Panc1 (cell line): ENCODE results near the gene ZNF273. TPM values are rescaled to one million over a fixed set of nuclear protein-coding genes. Genes with fewer than 3 reads are reported as not detected.

Experiments used
- ATAC-seq: fragments of 200-7000 bp; cut with Tn5 transposase; 2 replicates; pipeline ENCODE4 v1.9.1; 2020; ENCODE audit warnings: mild to moderate bottlenecking, moderate library complexity
- BruUV-seq: library from RNA; stranded (reverse); fragments of 400-500 nt; replicated peaks from 2 replicates; lab custom pipeline; 2021; lab: Mats Ljungman, UMichigan
- CTCF ChIA-PET: fragments of 300-600 bp; sonication (Branson Sonifier 250); formaldehyde crosslinking; loops from one replicate; lab custom pipeline; 2022; ENCODE audit warnings: antibody characterized with exemption; lab: Charles Lee
- POLR2A ChIA-PET: fragments of 300-600 bp; sonication (Branson Sonifier 250); formaldehyde crosslinking; loops from one replicate; lab custom pipeline; 2022; ENCODE audit warnings: antibody characterized with exemption; lab: Charles Lee
- DNase-seq: peaks from one replicate; pipeline ENCODE4 v3.0.0-alpha.2; 2010; ENCODE audit warnings: low read depth, low spot score
- H3K27ac ChIP-seq: 2 replicates; pipeline ENCODE4 v1.5.1; 2011; ENCODE audit warnings: mild to moderate bottlenecking, low read length, inconsistent platforms
- H3K27me3 ChIP-seq: fragments of 200-500 bp; sonication (Bioruptor generic); 2 replicates; pipeline ENCODE4 v1.6.0; 2014; ENCODE audit warnings: low read length, inconsistent platforms; ENCODE audit not compliant: control insufficient read depth, insufficient read depth
- H3K36me3 ChIP-seq: fragments of 200-500 bp; sonication (Bioruptor generic); 2 replicates; pipeline ENCODE4 v1.5.1; 2014; ENCODE audit warnings: inconsistent platforms, mild to moderate bottlenecking, low read length, moderate library complexity; ENCODE audit not compliant: control insufficient read depth, insufficient read depth
- H3K4me1 ChIP-seq: 2 replicates; pipeline ENCODE4 v1.5.1; 2011; ENCODE audit warnings: inconsistent platforms, mild to moderate bottlenecking, low read length, moderate library complexity; ENCODE audit not compliant: control insufficient read depth, insufficient read depth
- H3K4me3 ChIP-seq, 2 experiments: 2 replicates each; pipeline ENCODE4 v1.5.1; 2011 to 2012; ENCODE audit warnings: low read depth in 2 of 2, low read length in 2 of 2, mild to moderate bottlenecking in 2 of 2, inconsistent platforms in 1 of 2, moderate library complexity in 1 of 2
- H3K9me3 ChIP-seq: fragments of 200-500 bp; sonication (Bioruptor generic); 2 replicates; pipeline ENCODE4 v1.5.1; 2014; ENCODE audit warnings: low read depth, mild to moderate bottlenecking, inconsistent platforms, low read length, moderate library complexity; ENCODE audit not compliant: control insufficient read depth, insufficient read depth
- CTCF ChIP-seq: fragments of 450-650 bp; IDR thresholded peaks from 2 replicates; pipeline ENCODE4 v1.5.1; 2017; ENCODE audit warnings: mild to moderate bottlenecking
- POLR2AphosphoS5 ChIP-seq: IDR thresholded peaks from 2 replicates; pipeline ENCODE4 v1.6.1; 2012; ENCODE audit warnings: mild to moderate bottlenecking, low read depth, low read length, moderate library complexity
- SIN3A ChIP-seq: IDR thresholded peaks from 2 replicates; pipeline ENCODE4 v1.6.1; 2012; ENCODE audit warnings: low read depth, mild to moderate bottlenecking, low read length, moderate library complexity, borderline replicate concordance; ENCODE audit not compliant: insufficient read depth
- TCF7L2 ChIP-seq: IDR thresholded peaks from 2 replicates; pipeline ENCODE4 v1.6.1; 2011; ENCODE audit warnings: mild to moderate bottlenecking, low read depth, low read length, inconsistent platforms
- in situ Hi-C: cut with HindIII; loops from 2 replicates; pipeline ENCODE4 v1.10.0; 2016; ENCODE audit warnings: low sequenced_read_pairs, low pct_unique_long_range_greater_than_20kb
- intact Hi-C: fragments of 100-400 bp; cut with micrococcal nuclease; formaldehyde crosslinking; loops from one replicate; pipeline ENCODE4 v1.10.0; 2022; ENCODE audit not compliant: unreplicated experiment
- total RNA-seq: library from RNA; stranded (reverse); gene quantifications from one replicate; pipeline ENCODE4 v1.2.1, GENCODE V29; 2021; ENCODE audit not compliant: unreplicated experiment
- TF ChIP-seq, protein P1 (sequence below), 2 experiments: IDR thresholded peaks; 2 replicates each; pipeline ENCODE4 v1.6.1; 2011 to 2012; ENCODE audit warnings: low read depth in 2 of 2, control low read depth in 1 of 2, low read length in 1 of 2, mild to moderate bottlenecking in 1 of 2, moderate library complexity in 1 of 2; ENCODE audit not compliant: insufficient read depth in 1 of 2

Gene ZNF273
- total RNA-seq, 1 experiment from 2014 or later: 6.4 TPM

DNA sequence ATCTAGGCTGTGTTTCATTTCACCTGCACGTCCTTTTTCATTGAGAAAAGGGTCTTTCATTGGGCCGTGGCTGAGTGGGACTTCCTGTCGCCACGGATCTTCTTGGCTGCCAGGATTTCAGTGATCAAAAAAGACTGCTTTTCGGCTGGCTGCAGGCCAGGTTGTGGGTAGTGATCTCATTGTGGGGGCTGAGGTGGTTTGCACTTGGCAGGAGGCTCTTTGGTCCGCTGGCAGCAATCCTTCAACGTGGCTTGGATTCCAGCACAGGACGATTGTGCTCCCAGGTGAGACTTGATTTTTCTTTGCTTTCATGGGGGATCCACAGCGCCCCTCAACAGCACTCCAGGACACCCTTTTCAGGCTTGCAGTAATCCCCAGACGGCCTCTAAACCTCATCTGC lies 29.0 kb upstream of the ZNF273 start:
- ChIA-PET CTCF (no interaction called here), POLR2A (no interaction called here)
- H3K4me3 ChIP-seq: no peak overlapping the region
- no TSS peak for BruUV-seq
- H3K4me1 ChIP-seq: no peaks in the 10 kb centered on the region
- in situ Hi-C loops: no loop called here
- ATAC-seq: no peak
- H3K36me3 ChIP-seq: no peaks in the 10 kb centered on the region
- H3K9me3 ChIP-seq: no peaks in the 10 kb centered on the region
- no peak for DNase-seq
- H3K27me3 ChIP-seq: no peaks in the 10 kb centered on the region
- TF ChIP-seq CTCF: no peak
- no peak for TF ChIP-seq POLR2AphosphoS5
- TF ChIP-seq, protein P1, sequence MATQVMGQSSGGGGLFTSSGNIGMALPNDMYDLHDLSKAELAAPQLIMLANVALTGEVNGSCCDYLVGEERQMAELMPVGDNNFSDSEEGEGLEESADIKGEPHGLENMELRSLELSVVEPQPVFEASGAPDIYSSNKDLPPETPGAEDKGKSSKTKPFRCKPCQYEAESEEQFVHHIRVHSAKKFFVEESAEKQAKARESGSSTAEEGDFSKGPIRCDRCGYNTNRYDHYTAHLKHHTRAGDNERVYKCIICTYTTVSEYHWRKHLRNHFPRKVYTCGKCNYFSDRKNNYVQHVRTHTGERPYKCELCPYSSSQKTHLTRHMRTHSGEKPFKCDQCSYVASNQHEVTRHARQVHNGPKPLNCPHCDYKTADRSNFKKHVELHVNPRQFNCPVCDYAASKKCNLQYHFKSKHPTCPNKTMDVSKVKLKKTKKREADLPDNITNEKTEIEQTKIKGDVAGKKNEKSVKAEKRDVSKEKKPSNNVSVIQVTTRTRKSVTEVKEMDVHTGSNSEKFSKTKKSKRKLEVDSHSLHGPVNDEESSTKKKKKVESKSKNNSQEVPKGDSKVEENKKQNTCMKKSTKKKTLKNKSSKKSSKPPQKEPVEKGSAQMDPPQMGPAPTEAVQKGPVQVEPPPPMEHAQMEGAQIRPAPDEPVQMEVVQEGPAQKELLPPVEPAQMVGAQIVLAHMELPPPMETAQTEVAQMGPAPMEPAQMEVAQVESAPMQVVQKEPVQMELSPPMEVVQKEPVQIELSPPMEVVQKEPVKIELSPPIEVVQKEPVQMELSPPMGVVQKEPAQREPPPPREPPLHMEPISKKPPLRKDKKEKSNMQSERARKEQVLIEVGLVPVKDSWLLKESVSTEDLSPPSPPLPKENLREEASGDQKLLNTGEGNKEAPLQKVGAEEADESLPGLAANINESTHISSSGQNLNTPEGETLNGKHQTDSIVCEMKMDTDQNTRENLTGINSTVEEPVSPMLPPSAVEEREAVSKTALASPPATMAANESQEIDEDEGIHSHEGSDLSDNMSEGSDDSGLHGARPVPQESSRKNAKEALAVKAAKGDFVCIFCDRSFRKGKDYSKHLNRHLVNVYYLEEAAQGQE (IDR thresholded peaks at IDR 0.05; ENCODE audit: insufficient read depth in 1 of 2, low read depth in 2 of 2, low read length in 1 of 2): no peak
- TF ChIP-seq SIN3A: no peak
- TF ChIP-seq TCF7L2: no peak
- no peak overlapping the region for H3K27ac ChIP-seq
- intact Hi-C loops: no loop called here

DNA sequence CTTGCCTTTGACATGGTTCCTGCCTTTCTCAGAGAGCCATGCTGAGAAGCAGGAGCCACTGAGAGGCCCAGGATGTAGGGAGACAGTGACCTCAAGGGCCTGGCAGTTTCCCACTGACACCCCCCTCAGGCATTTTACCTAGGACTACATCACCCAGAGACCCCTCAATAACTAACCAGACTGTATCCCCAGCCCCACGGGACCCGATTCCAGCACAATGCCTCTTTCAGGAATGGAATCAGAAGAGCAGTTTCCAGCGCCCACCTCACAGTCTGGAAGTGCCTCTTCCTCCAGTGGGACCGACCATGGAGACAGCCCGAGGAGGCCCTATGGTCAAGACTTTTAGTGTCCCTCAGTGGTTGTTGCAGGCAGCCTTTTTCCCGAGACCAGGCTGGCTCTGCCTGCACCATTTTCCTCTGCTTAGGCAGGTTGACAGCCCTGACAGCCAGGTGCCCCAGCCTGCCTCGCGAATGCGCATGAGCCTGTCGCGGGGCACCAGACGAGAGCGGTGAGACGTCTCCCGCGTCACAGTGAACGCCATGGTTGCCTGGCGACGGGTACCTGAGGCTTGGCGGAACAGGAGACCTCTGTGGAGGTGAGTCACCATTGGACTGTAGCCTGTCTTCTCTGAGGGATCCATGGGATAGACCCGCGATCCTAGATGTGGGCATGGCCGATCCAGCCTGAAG lies 28.4 kb upstream of the ZNF273 start:
- intact Hi-C loops: no loop called here
- Histone ChIP-seq H3K4me3 (no peak overlapping the region), H3K36me3 (no peaks in the 10 kb centered on the region), H3K4me1 (no peaks in the 10 kb centered on the region), H3K27ac (no peak overlapping the region), H3K27me3 (no peaks in the 10 kb centered on the region), H3K9me3 (no peaks in the 10 kb centered on the region)
- ChIA-PET POLR2A (no interaction called here), CTCF (no interaction called here)
- no peak for ATAC-seq
- no peak for DNase-seq
- TF ChIP-seq POLR2AphosphoS5 (no peak), CTCF (no peak)
- in situ Hi-C loops: no loop called here
- no TSS peak for BruUV-seq
